IMR-90 (cell line): Measurements from ENCODE around the gene KRTAP5-4. TPM values are rescaled to one million over a fixed set of nuclear protein-coding genes. Genes with fewer than 3 reads are reported as not detected.

Experiments
- ATAC-seq: fragments of 200-7000 bp; cut with Tn5 transposase; 2 replicates; pipeline ENCODE4 v1.9.1; 2020; ENCODE audit warnings: low read depth, mild to moderate bottlenecking, moderate library complexity
- BruUV-seq: library from RNA; stranded (reverse); fragments of 400-500 nt; replicated peaks from 2 replicates; lab custom pipeline; 2021; lab: Mats Ljungman, UMichigan
- CTCF ChIA-PET: fragments of 300-600 bp; formaldehyde crosslinking; extraction: SDS; loops from one replicate; lab custom pipeline; 2021; ENCODE audit warnings: antibody characterized with exemption; lab: Yijun Ruan, JAX
- POLR2A ChIA-PET: fragments of 300-600 bp; sonication (Branson Sonifier 250); formaldehyde crosslinking; loops from one replicate; lab custom pipeline; 2022; ENCODE audit warnings: antibody characterized with exemption; ENCODE audit not compliant: unreplicated experiment; lab: Charles Lee
- DNase-seq: peaks from one replicate; pipeline ENCODE4 v3.0.0; 2013
- H2AFZ ChIP-seq: replicated peaks from 2 replicates; pipeline ENCODE3; 2013; ENCODE audit warnings: low read length, mild to moderate bottlenecking; ENCODE audit not compliant: poor library complexity
- H2AK5ac ChIP-seq: 2 replicates; pipeline ENCODE4 v1.6.1; 2013; ENCODE audit warnings: low read depth, low read length, inconsistent platforms
- H2AK9ac ChIP-seq: replicated peaks from 2 replicates; pipeline ENCODE3; 2013; ENCODE audit warnings: mild to moderate bottlenecking, low read depth, low read length, moderate library complexity; ENCODE audit not compliant: poor library complexity
- H2BK120ac ChIP-seq: 2 replicates; pipeline ENCODE4 v1.6.1; 2013; ENCODE audit warnings: low read depth, low read length, inconsistent platforms
- H2BK15ac ChIP-seq: 3 replicates; pipeline ENCODE4 v1.6.1; 2013; ENCODE audit warnings: low read depth, low read length, inconsistent platforms
- H2BK20ac ChIP-seq: 2 replicates; pipeline ENCODE4 v1.6.1; 2013; ENCODE audit warnings: low read depth, mild to moderate bottlenecking, inconsistent platforms, low read length, moderate library complexity
- H2BK5ac ChIP-seq: 2 replicates; pipeline ENCODE4 v1.6.1; 2013; ENCODE audit warnings: mild to moderate bottlenecking, low read depth, low read length, inconsistent platforms; ENCODE audit not compliant: poor library complexity, severe bottlenecking
- H3K14ac ChIP-seq: replicated peaks from 2 replicates; pipeline ENCODE4 v1.6.1; 2013; ENCODE audit warnings: low read depth, low read length, inconsistent platforms
- H3K18ac ChIP-seq: 2 replicates; pipeline ENCODE4 v1.6.1; 2013; ENCODE audit warnings: low read depth, low read length, control low read depth
- H3K23ac ChIP-seq: 2 replicates; pipeline ENCODE4 v1.6.1; 2013; ENCODE audit warnings: low read depth, low read length, inconsistent platforms
- H3K27ac ChIP-seq: 2 replicates; pipeline ENCODE4 v1.5.1; 2013; ENCODE audit warnings: mild to moderate bottlenecking, control low read depth, low read length; ENCODE audit not compliant: insufficient read depth
- H3K27me3 ChIP-seq: 2 replicates; pipeline ENCODE4 v1.6.1; 2013; ENCODE audit warnings: low read length; ENCODE audit not compliant: control insufficient read depth, insufficient read depth
- H3K36me3 ChIP-seq: 2 replicates; pipeline ENCODE4 v1.6.1; 2013; ENCODE audit warnings: low read length, mixed read lengths; ENCODE audit not compliant: control insufficient read depth, insufficient read depth
- H3K4ac ChIP-seq: 2 replicates; pipeline ENCODE4 v1.6.1; 2013; ENCODE audit warnings: low read depth, low read length, inconsistent platforms
- H3K4me1 ChIP-seq: 2 replicates; pipeline ENCODE4 v1.6.1; 2013; ENCODE audit warnings: low read length, mixed read lengths; ENCODE audit not compliant: control insufficient read depth, insufficient read depth
- H3K4me2 ChIP-seq: 2 replicates; pipeline ENCODE4 v1.6.1; 2013; ENCODE audit warnings: low read depth, mild to moderate bottlenecking, control low read depth, low read length, moderate library complexity
- H3K4me3 ChIP-seq: 2 replicates; pipeline ENCODE4 v1.5.1; 2013; ENCODE audit warnings: low read depth, mild to moderate bottlenecking, control low read depth, low read length, moderate library complexity; ENCODE audit not compliant: insufficient read depth
- H3K56ac ChIP-seq: 2 replicates; pipeline ENCODE4 v1.6.1; 2013; ENCODE audit warnings: low read length, inconsistent platforms; ENCODE audit not compliant: insufficient read depth; ENCODE audit errors: extremely low read depth
- H3K79me1 ChIP-seq, 2 experiments: 2 replicates each; pipeline ENCODE4 v1.6.1; 2013; ENCODE audit warnings: low read length in 2 of 2, inconsistent platforms in 1 of 2, low read depth in 1 of 2
- H3K9ac ChIP-seq: 2 replicates; pipeline ENCODE4 v1.6.1; 2013; ENCODE audit warnings: low read depth, low read length, control low read depth
- H3K9me1 ChIP-seq: 2 replicates; pipeline ENCODE4 v1.6.1; 2013; ENCODE audit warnings: low read length, inconsistent platforms; ENCODE audit not compliant: insufficient read depth
- H3K9me3 ChIP-seq: 2 replicates; pipeline ENCODE4 v1.6.1; 2013; ENCODE audit warnings: low read length; ENCODE audit not compliant: control insufficient read depth, insufficient read depth
- H4K20me1 ChIP-seq: 2 replicates; pipeline ENCODE4 v1.6.1; 2013; ENCODE audit warnings: low read length, inconsistent platforms; ENCODE audit not compliant: insufficient read depth
- H4K5ac ChIP-seq: 2 replicates; pipeline ENCODE4 v1.6.1; 2013; ENCODE audit warnings: mild to moderate bottlenecking, low read depth, low read length, control low read depth
- H4K8ac ChIP-seq, 2 experiments: 2 replicates each; pipeline ENCODE4 v1.6.1; 2013; ENCODE audit warnings: low read depth in 2 of 2, low read length in 2 of 2, control low read depth in 1 of 2, inconsistent platforms in 1 of 2
- H4K91ac ChIP-seq: 2 replicates; pipeline ENCODE4 v1.6.1; 2013; ENCODE audit warnings: low read depth, low read length, inconsistent platforms; ENCODE audit not compliant: insufficient read depth
- BHLHE40 ChIP-seq: fragments of 150-350 bp; IDR thresholded peaks from 2 replicates; pipeline ENCODE4 v1.6.1; 2016; ENCODE audit warnings: mild to moderate bottlenecking, low read depth, low read length
- CEBPB ChIP-seq: IDR thresholded peaks from 2 replicates; pipeline ENCODE4 v1.6.1; 2012; ENCODE audit warnings: low read depth, low read length, improper control_type of control experiment
- CHD1 ChIP-seq: IDR thresholded peaks from 2 replicates; pipeline ENCODE4 v1.6.1; 2012; ENCODE audit warnings: low read depth, low read length, improper control_type of control experiment
- CTCF ChIP-seq: conservative IDR thresholded peaks from 2 replicates; pipeline ENCODE4 v1.5.1; 2012; ENCODE audit warnings: mild to moderate bottlenecking, low read depth, low read length, improper control_type of control experiment
- MAFK ChIP-seq: IDR thresholded peaks from 2 replicates; pipeline ENCODE4 v1.6.1; 2012; ENCODE audit warnings: low read depth, low read length, improper control_type of control experiment
- MAZ ChIP-seq: IDR thresholded peaks from 2 replicates; pipeline ENCODE4 v1.6.1; 2012; ENCODE audit warnings: low read depth, mild to moderate bottlenecking, low read length, improper control_type of control experiment, moderate library complexity, borderline replicate concordance
- MXI1 ChIP-seq: IDR thresholded peaks from 2 replicates; pipeline ENCODE4 v1.6.1; 2012; ENCODE audit warnings: low read depth, mild to moderate bottlenecking, low read length, moderate library complexity, borderline replicate concordance
- NFE2L2 ChIP-seq: fragments of 150-350 bp; IDR thresholded peaks from 2 replicates; pipeline ENCODE4 v1.6.1; 2016; ENCODE audit warnings: low read depth, mild to moderate bottlenecking, low read length
- POLR2A ChIP-seq: IDR thresholded peaks from 2 replicates; pipeline ENCODE4 v1.6.1; 2012; ENCODE audit warnings: mild to moderate bottlenecking, low read depth, low read length
- RAD21 ChIP-seq: IDR thresholded peaks from 2 replicates; pipeline ENCODE4 v1.6.1; 2012; ENCODE audit warnings: low read length, improper control_type of control experiment
- RCOR1 ChIP-seq: IDR thresholded peaks from 2 replicates; pipeline ENCODE4 v1.6.1; 2012; ENCODE audit warnings: mild to moderate bottlenecking, low read length, improper control_type of control experiment; ENCODE audit not compliant: insufficient replicate concordance
- RFX5 ChIP-seq: IDR thresholded peaks from 2 replicates; pipeline ENCODE4 v1.8.0; 2012; ENCODE audit warnings: low read depth, mild to moderate bottlenecking, low read length, moderate library complexity
- WGBS, 2 experiments: methylation state at CpG; one replicate each; pipeline versions ENCODE4 v1.1.5 to v1.1.7; 2013; ENCODE audit warnings: missing lambda C conversion rate in 2 of 2; ENCODE audit not compliant: insufficient read length in 1 of 2; ENCODE audit errors: extremely low coverage in 2 of 2; 5-methylcytosine and 5-hydroxymethylcytosine counted together
- dilution Hi-C: fragments of 300-500 bp; cut with HindIII; formaldehyde crosslinking; loops from one replicate; pipeline ENCODE4 v1.14.3; 2018; ENCODE audit warnings: low sequenced_read_pairs; ENCODE audit not compliant: unreplicated experiment
- in situ Hi-C: fragments of 300-500 bp; cut with MboI; formaldehyde crosslinking; loops from 3 replicates; pipeline ENCODE4 v1.14.3; 2019; ENCODE audit warnings: low sequenced_read_pairs, inconsistent platforms, mixed read lengths
- intact Hi-C: fragments of 100-400 bp; cut with micrococcal nuclease; formaldehyde crosslinking; loops from 2 replicates; pipeline ENCODE4 v1.10.0; 2022
- polyA plus RNA-seq, 3 experiments: library from polyadenylated mRNA; depleted of rRNA; stranded (reverse); fragments of >200 nt; gene quantifications; 2 replicates each; pipeline ENCODE4 v1.2.3, GENCODE V29; 2012; ENCODE audit warnings: low replicate concordance in 1 of 3
- total RNA-seq: library from RNA; depleted of rRNA; stranded (reverse); fragments of >200 nt; gene quantifications from 2 replicates; pipeline ENCODE4 v1.2.3, GENCODE V29; 2012
- TF ChIP-seq, protein P1 (sequence below): fragments of 150-350 bp; IDR thresholded peaks from 2 replicates; pipeline ENCODE4 v1.6.1; 2017; ENCODE audit warnings: mild to moderate bottlenecking, antibody characterized with exemption, low read length, low read depth
- TF ChIP-seq, protein P2 (sequence below): fragments of 150-350 bp; IDR thresholded peaks from 2 replicates; pipeline ENCODE4 v1.6.1; 2016; ENCODE audit warnings: low read depth, mild to moderate bottlenecking, low read length, moderate library complexity, borderline replicate concordance

The KRTAP5-4 gene
- total and polyA plus RNA-seq, 2 of the 4 experiments (the other 2 are of a cell fraction) = not detected

- in situ Hi-C loops (no loop called here), intact Hi-C loops (no loop called here), dilution Hi-C loops (no loop called here)
- POLR2A ChIA-PET = no interaction called here
- BruUV-seq = no TSS peak
- no peak for ATAC-seq
- H2BK120ac ChIP-seq = no peak overlapping the region
- no peak overlapping the region for H3K56ac ChIP-seq
- no peak overlapping the region for H2AK9ac ChIP-seq
- no peak overlapping the region for H3K23ac ChIP-seq
- H3K4me1 ChIP-seq = no peaks in the 10 kb centered on the region
- H2BK15ac ChIP-seq = no peak overlapping the region
- H2AFZ ChIP-seq = no peak overlapping the region
- H3K27me3 ChIP-seq = peaks cover 36% of the 10 kb centered on the region
- no peak overlapping the region for H4K91ac ChIP-seq
- no peaks in the 10 kb centered on the region for H3K9me3 ChIP-seq
- TF ChIP-seq RFX5 (no peak), CHD1 (no peak), MAFK (no peak), CEBPB (no peak), POLR2A (no peak), BHLHE40 (no peak), CTCF (no peak), NFE2L2 (no peak), MAZ (no peak), RCOR1 (no peak), MXI1 (no peak), RAD21 (no peak)
- TF ChIP-seq, protein P1, sequence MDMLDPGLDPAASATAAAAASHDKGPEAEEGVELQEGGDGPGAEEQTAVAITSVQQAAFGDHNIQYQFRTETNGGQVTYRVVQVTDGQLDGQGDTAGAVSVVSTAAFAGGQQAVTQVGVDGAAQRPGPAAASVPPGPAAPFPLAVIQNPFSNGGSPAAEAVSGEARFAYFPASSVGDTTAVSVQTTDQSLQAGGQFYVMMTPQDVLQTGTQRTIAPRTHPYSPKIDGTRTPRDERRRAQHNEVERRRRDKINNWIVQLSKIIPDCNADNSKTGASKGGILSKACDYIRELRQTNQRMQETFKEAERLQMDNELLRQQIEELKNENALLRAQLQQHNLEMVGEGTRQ = no peak
- TF ChIP-seq, protein P2, sequence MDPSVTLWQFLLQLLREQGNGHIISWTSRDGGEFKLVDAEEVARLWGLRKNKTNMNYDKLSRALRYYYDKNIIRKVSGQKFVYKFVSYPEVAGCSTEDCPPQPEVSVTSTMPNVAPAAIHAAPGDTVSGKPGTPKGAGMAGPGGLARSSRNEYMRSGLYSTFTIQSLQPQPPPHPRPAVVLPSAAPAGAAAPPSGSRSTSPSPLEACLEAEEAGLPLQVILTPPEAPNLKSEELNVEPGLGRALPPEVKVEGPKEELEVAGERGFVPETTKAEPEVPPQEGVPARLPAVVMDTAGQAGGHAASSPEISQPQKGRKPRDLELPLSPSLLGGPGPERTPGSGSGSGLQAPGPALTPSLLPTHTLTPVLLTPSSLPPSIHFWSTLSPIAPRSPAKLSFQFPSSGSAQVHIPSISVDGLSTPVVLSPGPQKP = no peak
- no peak overlapping the region for H3K27ac ChIP-seq
- no peak for DNase-seq
- H4K8ac ChIP-seq = no peak overlapping the region
- no peak overlapping the region for H2BK20ac ChIP-seq
- WGBS, 2 experiments = 80% methylated on average over 1 of the region's 20 CpGs; no CpG with 5 or more reads in 1 of the 2 experiments
- no peaks in the 10 kb centered on the region for H4K20me1 ChIP-seq
- CTCF ChIA-PET = interaction anchor here (0.6 kb wide), 1 partner anchor 188 kb away, joined by 3 read pairs; no protein-coding TSS in a partner anchor
- H4K5ac ChIP-seq = no peak overlapping the region
- H3K4me2 ChIP-seq = no peak overlapping the region
- no peak overlapping the region for H3K18ac ChIP-seq
- H3K4me3 ChIP-seq = no peak overlapping the region
- H3K9me1 ChIP-seq = no peaks in the 10 kb centered on the region
- no peak overlapping the region for H3K9ac ChIP-seq
- H3K14ac ChIP-seq = no peak overlapping the region
- H2AK5ac ChIP-seq = no peak overlapping the region
- H3K79me1 ChIP-seq = no peaks in the 10 kb centered on the region
- no peaks in the 10 kb centered on the region for H3K36me3 ChIP-seq
- no peak overlapping the region for H3K4ac ChIP-seq
- H2BK5ac ChIP-seq = no peak overlapping the region
These were observed 22.8 kb upstream of the KRTAP5-4 start for GRCh38 chr11:1644601-1645356.
